MCF 10A (cell line): Measurements from ENCODE around the gene TMEM134. TPM values are rescaled to one million over a fixed set of nuclear protein-coding genes. Genes with fewer than 3 reads are reported as not detected.
"Not testable (repeated sequence)": the region's sequence is repeated elsewhere in the genome, so short reads cannot be mapped to it uniquely, and the experiment has no call there.

Experiments used
- BruUV-seq: library from RNA; stranded (reverse); fragments of 400-500 nt; replicated peaks from 2 replicates; lab custom pipeline; 2021; lab: Mats Ljungman, UMichigan
- CTCF ChIA-PET: fragments of 300-600 bp; sonication (Branson Sonifier 250); formaldehyde crosslinking; extraction: SDS; loops from one replicate; lab custom pipeline; 2021; ENCODE audit warnings: antibody characterized with exemption, inconsistent platforms; lab: Yijun Ruan, JAX
- POLR2A ChIA-PET: fragments of 300-600, 350-650 bp; sonication (Branson Sonifier 250); formaldehyde crosslinking; extraction: SDS; loops from one replicate; lab custom pipeline; 2020; ENCODE audit warnings: antibody characterized with exemption, inconsistent platforms; lab: Yijun Ruan, JAX
- DNase-seq: peaks from one replicate; pipeline ENCODE4 v3.0.0-alpha.2; 2018; ENCODE audit not compliant: unreplicated experiment
- H3K27ac Mint-ChIP-seq: one replicate; pipeline ENCODE4 v1.8.0; 2022; ENCODE audit warnings: mild to moderate bottlenecking, low read depth, mixed read lengths; ENCODE audit not compliant: unreplicated experiment
- H3K27me3 Mint-ChIP-seq: one replicate; pipeline ENCODE4 v1.8.0; 2022; ENCODE audit warnings: mixed read lengths; ENCODE audit not compliant: insufficient read depth, unreplicated experiment
- H3K36me3 Mint-ChIP-seq: one replicate; pipeline ENCODE4 v1.8.0; 2022; ENCODE audit warnings: mild to moderate bottlenecking, moderate library complexity, mixed read lengths; ENCODE audit not compliant: insufficient read depth, unreplicated experiment
- H3K4me1 Mint-ChIP-seq: one replicate; pipeline ENCODE4 v1.8.0; 2022; ENCODE audit warnings: mixed read lengths; ENCODE audit not compliant: insufficient read depth, unreplicated experiment
- H3K4me3 Mint-ChIP-seq: one replicate; pipeline ENCODE4 v1.8.0; 2022; ENCODE audit warnings: mild to moderate bottlenecking, moderate library complexity, mixed read lengths; ENCODE audit not compliant: unreplicated experiment
- H3K9me3 Mint-ChIP-seq: one replicate; pipeline ENCODE4 v1.8.0; 2022; ENCODE audit warnings: mixed read lengths; ENCODE audit not compliant: unreplicated experiment
- intact Hi-C: fragments of 100-400 bp; cut with micrococcal nuclease; formaldehyde crosslinking; loops from 2 replicates; pipeline ENCODE4 v1.14.1; 2022
- total RNA-seq: library from RNA; stranded (reverse); gene quantifications from 2 replicates; pipeline ENCODE4 v1.2.3, GENCODE V29; 2022
- TF ChIP-seq, protein P1 (sequence below): fragments of 200-600 bp; IDR thresholded peaks from one replicate; pipeline ENCODE4 v1.8.0; 2022; ENCODE audit warnings: antibody characterized with exemption, mild to moderate bottlenecking; ENCODE audit not compliant: unreplicated experiment

TMEM134 gene
- total RNA-seq, 1 experiment from 2014 or later = 49.7 TPM

DNA sequence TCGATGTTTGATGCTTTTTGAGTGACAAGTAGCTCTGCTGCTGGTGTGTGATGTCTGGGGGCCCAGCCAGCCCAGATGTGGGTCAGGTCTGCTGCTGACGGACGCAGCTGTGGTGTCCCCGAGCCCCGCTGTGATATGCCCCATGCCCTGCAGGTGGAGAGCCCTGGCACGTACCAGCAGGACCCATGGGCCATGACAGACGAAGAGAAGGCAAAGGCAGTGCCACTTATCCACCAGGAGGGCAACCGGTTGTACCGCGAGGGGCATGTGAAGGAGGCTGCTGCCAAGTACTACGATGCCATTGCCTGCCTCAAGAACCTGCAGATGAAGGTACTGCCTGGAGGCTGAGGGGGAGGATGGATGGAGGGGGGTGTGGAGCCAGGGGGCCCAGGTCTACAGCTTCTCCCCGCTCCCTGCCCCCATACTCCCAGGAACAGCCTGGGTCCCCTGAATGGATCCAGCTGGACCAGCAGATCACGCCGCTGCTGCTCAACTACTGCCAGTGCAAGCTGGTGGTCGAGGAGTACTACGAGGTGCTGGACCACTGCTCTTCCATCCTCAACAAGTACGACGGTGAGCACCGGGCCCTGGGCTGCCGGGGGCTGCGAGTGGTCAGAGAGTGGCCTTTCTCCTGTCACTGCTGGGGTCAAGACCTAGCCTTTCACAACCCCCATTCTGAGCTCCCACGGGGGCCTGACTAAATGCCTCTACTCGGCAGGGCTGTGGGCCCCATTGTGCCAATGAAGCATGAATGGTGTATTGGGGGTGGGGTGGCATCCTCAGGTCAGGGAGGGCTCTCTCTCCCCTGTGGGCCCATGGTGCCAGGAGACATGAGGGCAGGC, 21.1 kb upstream of the TMEM134 start:
- ChIA-PET CTCF (interaction anchor here (0.8 kb wide), 1 partner anchor 51 kb away, joined by 3 read pairs; no protein-coding TSS in a partner anchor), POLR2A (interaction anchor here (1.1 kb wide), 1 partner anchor 20 kb away, joined by 3 read pairs; no protein-coding TSS in a partner anchor)
- H3K4me1 Mint-ChIP-seq = peaks cover 10% of the 10 kb centered on the region
- H3K36me3 Mint-ChIP-seq = peaks cover 47% of the 10 kb centered on the region
- no peaks in the 10 kb centered on the region for H3K9me3 Mint-ChIP-seq
- H3K27ac Mint-ChIP-seq = no peak overlapping the region
- TF ChIP-seq, protein P1, sequence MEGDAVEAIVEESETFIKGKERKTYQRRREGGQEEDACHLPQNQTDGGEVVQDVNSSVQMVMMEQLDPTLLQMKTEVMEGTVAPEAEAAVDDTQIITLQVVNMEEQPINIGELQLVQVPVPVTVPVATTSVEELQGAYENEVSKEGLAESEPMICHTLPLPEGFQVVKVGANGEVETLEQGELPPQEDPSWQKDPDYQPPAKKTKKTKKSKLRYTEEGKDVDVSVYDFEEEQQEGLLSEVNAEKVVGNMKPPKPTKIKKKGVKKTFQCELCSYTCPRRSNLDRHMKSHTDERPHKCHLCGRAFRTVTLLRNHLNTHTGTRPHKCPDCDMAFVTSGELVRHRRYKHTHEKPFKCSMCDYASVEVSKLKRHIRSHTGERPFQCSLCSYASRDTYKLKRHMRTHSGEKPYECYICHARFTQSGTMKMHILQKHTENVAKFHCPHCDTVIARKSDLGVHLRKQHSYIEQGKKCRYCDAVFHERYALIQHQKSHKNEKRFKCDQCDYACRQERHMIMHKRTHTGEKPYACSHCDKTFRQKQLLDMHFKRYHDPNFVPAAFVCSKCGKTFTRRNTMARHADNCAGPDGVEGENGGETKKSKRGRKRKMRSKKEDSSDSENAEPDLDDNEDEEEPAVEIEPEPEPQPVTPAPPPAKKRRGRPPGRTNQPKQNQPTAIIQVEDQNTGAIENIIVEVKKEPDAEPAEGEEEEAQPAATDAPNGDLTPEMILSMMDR = no peak
- H3K4me3 Mint-ChIP-seq = no peak overlapping the region
- DNase-seq = no peak
- no TSS peak for BruUV-seq
- intact Hi-C loops = no loop called here
- no peaks in the 10 kb centered on the region for H3K27me3 Mint-ChIP-seq

GRCh38 chr11:67489203-67489884, 20.3 kb upstream of the TMEM134 start:
- CTCF ChIA-PET = interaction anchor here (0.7 kb wide), 1 partner anchor 95 kb away, joined by 4 read pairs; no protein-coding TSS in a partner anchor
- TF ChIP-seq, protein P1 = no peak

GRCh38 chr11:67486481-67487195, 17.6 kb upstream of the TMEM134 start:
- POLR2A ChIA-PET = no interaction called here

More at GRCh38 chr11:67489203-67489884, 20.3 kb upstream of the TMEM134 start:
- H3K9me3 Mint-ChIP-seq = no peaks in the 10 kb centered on the region
- H3K36me3 Mint-ChIP-seq = peaks cover 44% of the 10 kb centered on the region
- H3K4me3 Mint-ChIP-seq = no peak overlapping the region
- H3K27me3 Mint-ChIP-seq = no peaks in the 10 kb centered on the region
- no peak for DNase-seq
- POLR2A ChIA-PET = interaction anchor here (1.0 to 1.1 kb wide), 2 partner anchors 20 to 26 kb away, joined by 3 to 4 read pairs; no protein-coding TSS in a partner anchor
- no peak overlapping the region for H3K27ac Mint-ChIP-seq
- peaks cover 17% of the 10 kb centered on the region for H3K4me1 Mint-ChIP-seq
- intact Hi-C loops = no loop called here
- BruUV-seq = no TSS peak

DNA sequence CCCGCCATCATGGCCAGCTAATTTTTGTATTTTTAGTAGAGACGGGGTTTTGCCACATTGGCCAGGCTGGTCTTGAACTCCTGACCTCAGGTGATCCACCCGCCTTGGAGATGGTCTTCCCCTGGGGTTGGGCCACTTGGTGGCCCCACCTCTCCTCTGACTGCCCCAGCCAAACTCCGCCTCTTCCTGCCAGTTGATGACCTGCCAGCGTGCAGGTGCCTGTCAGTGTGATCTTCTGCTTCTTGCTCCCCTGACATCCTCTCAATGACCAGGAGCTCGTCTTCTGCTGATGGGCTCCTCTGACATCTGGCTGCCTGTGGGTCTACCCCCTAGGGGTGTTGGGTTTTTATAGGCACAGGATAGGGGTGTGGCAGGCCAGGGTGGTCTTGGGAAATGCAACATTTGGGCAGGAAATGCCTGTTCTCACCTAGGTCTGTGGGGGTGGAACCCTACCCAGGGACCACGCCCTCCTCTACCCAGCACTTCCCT, 16.9 kb upstream of the TMEM134 start:
- DNase-seq, H3K9me3 Mint-ChIP-seq, intact Hi-C loops, BruUV-seq, H3K4me3 Mint-ChIP-seq, H3K27me3 Mint-ChIP-seq: not testable (repeated sequence)
- ChIA-PET POLR2A (interaction anchor here (1.1 kb wide), 1 partner anchor 57 kb away, joined by 3 read pairs; no protein-coding TSS in a partner anchor), CTCF (interaction anchor here (0.6 to 1.2 kb wide), 4 partner anchors 16 to 173 kb away, joined by 3 to 5 read pairs (median 3); no protein-coding TSS in a partner anchor)
- Mint-ChIP-seq H3K36me3 (peaks cover 44% of the 10 kb centered on the region), H3K27ac (peak overlapping the region; percentile 4), H3K4me1 (peaks cover 36% of the 10 kb centered on the region)

More at GRCh38 chr11:67486481-67487195, 17.6 kb upstream of the TMEM134 start:
- Mint-ChIP-seq H3K27me3 (no peaks in the 10 kb centered on the region), H3K27ac (peak overlapping the region; percentile 4), H3K4me3 (no peak overlapping the region), H3K9me3 (no peaks in the 10 kb centered on the region), H3K4me1 (peaks cover 36% of the 10 kb centered on the region), H3K36me3 (peaks cover 49% of the 10 kb centered on the region)
- CTCF ChIA-PET = interaction anchor here (0.7 to 1.2 kb wide), 2 partner anchors 18 to 20 kb away, joined by 3 read pairs; no protein-coding TSS in a partner anchor
- TF ChIP-seq, protein P1 = no peak
- DNase-seq = no peak
- no TSS peak for BruUV-seq
- intact Hi-C loops = no loop called here
